Measurements from ENCODE around the gene RTBDN. TPM values are rescaled to one million over a fixed set of nuclear protein-coding genes. Genes with fewer than 3 reads are reported as not detected.
A peak's percentile ranks its signal among the peaks of the same experiment; 100 is the strongest.
"Not testable (repeated sequence)": the region's sequence is repeated elsewhere in the genome, so short reads cannot be mapped to it uniquely, and the experiment has no call there.

Gene RTBDN
- total RNA-seq, 2 experiments from 2014 or later, result not detected

DNA sequence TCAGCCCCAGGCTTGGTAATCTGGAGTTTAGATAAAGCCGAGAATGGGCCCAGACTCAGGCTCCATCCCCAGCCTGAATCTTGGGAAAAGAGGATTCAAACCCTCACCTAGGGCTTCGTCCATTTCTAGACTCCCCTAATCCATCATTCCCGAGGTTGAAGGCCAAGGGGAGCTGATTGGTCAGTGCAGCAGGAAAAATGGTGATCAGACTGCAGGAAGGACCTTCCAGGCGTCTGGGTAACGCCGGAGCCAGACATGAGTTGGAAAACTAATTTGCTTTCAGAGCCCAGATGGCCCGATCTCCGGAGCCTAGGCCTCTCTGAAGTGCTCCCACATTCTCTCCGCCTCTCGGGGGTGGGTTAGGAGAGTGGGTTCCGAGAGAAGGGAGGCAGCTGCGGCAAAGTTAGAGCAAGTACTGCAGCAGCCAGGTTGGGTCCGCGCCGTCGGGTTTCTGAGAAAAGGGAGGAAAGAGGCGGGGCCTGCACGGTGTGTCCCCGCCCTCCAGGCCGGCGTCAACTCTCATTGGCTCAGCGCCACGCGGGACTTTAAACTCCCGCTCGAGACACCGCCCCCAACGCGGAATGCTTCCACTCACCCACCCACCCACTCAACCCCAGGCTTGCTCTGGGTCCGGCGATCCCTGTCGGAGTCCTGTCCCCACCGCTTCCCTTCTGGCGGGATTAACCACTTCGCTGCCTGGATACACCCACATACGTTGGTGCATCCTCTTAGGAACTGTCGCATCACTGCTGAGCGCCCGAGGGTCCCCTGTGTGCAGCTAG lies 788 bp upstream of the RTBDN start:
- peak; percentile 21 for DNase-seq
- intact Hi-C loops (cut with micrococcal nuclease), result no loop called here
- Mint-ChIP-seq H3K4me1 (ENCODE audit: low read depth) (peaks cover 27% of the 10 kb centered on the region), H3K9me3 (no peaks in the 10 kb centered on the region), H3K27ac (no peak overlapping the region), H3K4me3 (no peak overlapping the region), H3K36me3 (ENCODE audit: low read depth) (no peaks in the 10 kb centered on the region), H3K27me3 (ENCODE audit: low read depth) (peaks cover 69% of the 10 kb centered on the region)
- CTCF ChIA-PET, result interaction anchor here (1.2 to 2.0 kb wide), 3 partner anchors 12 to 75 kb away, joined by 4 to 5 read pairs (median 4); no protein-coding TSS in a partner anchor

DNA sequence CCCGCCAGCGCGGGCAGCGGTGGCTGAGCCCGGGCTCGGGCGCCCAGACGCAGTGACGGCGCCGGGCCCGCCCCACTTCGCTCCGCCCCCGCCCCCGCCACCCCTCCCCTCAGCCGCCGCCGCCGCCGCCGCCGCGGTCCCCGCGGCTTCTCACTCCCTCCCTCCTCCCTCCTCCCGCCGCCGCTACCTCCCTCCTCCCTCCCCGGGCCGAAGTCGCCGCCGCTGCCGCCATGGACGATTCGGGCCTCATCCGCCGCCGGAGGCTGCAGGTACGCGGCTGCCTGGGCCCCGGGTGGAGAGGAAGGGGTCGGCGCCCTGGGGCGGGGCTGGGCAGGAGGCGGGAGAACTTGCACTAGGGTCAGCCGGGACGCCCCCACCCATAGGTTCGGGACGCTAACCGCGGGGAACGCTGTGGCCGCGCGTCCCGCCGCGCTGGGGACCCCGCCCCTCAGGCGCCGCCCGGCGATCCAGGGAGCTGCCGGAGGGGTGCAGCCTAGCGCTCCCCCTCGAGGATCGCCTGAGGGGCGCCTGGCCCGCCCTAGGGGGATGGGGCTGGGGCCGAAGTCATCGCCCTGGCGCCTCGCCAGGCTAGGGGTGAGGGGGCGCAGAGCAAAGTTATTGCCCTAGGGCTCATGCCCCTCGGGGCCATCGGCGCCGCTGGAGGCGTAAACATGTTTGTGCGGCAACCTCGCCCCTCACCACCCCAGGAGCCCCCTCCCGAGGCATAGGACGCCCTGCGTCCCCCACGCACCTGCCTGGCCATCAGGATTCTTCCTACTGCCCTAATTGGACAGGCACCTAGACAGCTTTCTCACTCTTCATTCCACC lies 427 bp downstream of the RTBDN start:
- no peak overlapping the region for H3K27ac Mint-ChIP-seq
- peak; percentile 43 for DNase-seq
- intact Hi-C loops (cut with micrococcal nuclease), result no loop called here
- no peak overlapping the region for H3K4me3 Mint-ChIP-seq
- no peaks in the 10 kb centered on the region for H3K9me3 Mint-ChIP-seq
- peaks cover 19% of the 10 kb centered on the region for H3K4me1 Mint-ChIP-seq (ENCODE audit: low read depth)
- no peaks in the 10 kb centered on the region for H3K36me3 Mint-ChIP-seq (ENCODE audit: low read depth)
- CTCF ChIA-PET, result interaction anchor here (1.2 to 2.0 kb wide), 3 partner anchors 13 to 73 kb away, joined by 4 to 5 read pairs (median 4); no protein-coding TSS in a partner anchor
- peaks cover 68% of the 10 kb centered on the region for H3K27me3 Mint-ChIP-seq (ENCODE audit: low read depth)

DNA sequence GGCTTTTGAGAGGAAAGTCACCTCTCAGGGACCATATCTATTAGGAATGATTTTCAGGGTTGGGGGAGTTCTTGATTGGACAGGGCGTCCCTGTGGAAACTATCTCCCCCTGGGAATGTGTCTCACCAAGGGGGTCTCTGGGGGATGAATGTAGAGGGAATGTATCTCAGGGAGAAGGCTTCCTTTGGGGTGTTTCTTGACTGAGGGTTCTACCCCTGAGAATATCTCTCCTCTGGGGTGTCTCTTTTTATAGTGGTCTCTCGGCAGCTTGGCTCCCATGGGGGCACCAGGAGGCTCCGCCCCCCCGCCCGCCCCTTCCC lies 1.0 kb downstream of the RTBDN start:
- H3K9me3 Mint-ChIP-seq, result no peaks in the 10 kb centered on the region
- H3K4me3 Mint-ChIP-seq, result no peak overlapping the region
- peaks cover 19% of the 10 kb centered on the region for H3K4me1 Mint-ChIP-seq (ENCODE audit: low read depth)
- H3K27ac Mint-ChIP-seq, result no peak overlapping the region
- intact Hi-C loops (cut with micrococcal nuclease), result no loop called here
- no peak for DNase-seq
- CTCF ChIA-PET, result interaction anchor here (1.6 to 2.0 kb wide), 2 partner anchors 14 to 37 kb away, joined by 4 to 5 read pairs; no protein-coding TSS in a partner anchor
- H3K36me3 Mint-ChIP-seq (ENCODE audit: low read depth), result no peaks in the 10 kb centered on the region
- H3K27me3 Mint-ChIP-seq (ENCODE audit: low read depth), result peaks cover 71% of the 10 kb centered on the region

DNA sequence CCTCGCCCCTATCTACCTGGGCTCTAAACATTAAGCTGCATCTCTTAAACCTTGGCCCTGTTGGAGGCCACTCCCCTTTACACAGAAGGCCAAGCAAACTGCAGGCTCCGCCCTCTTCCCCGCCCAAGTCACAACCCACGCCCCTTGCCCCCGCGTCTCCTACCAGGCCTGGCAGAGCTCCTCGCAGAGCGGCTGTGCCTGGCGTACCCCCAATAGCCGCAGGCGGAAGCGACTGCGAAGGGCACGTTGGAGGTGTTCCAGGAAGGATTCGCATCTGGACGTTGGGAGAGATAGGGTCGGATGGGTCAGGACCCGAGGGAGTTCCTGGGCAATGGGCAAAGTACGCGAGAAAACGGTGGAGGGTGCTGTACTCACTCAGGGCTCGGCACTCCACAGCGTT lies 5.9 kb downstream of the RTBDN start:
- peak; percentile 28 for DNase-seq
- no peak overlapping the region for H3K27ac Mint-ChIP-seq
- H3K27me3 Mint-ChIP-seq (ENCODE audit: low read depth), result peaks cover 61% of the 10 kb centered on the region
- intact Hi-C loops (cut with micrococcal nuclease), result no loop called here
- peaks cover 14% of the 10 kb centered on the region for H3K4me1 Mint-ChIP-seq (ENCODE audit: low read depth)
- no peaks in the 10 kb centered on the region for H3K36me3 Mint-ChIP-seq (ENCODE audit: low read depth)
- H3K9me3 Mint-ChIP-seq, result no peaks in the 10 kb centered on the region
- CTCF ChIA-PET, result interaction anchor here (0.9 to 1.4 kb wide), 4 partner anchors 10 to 68 kb away, joined by 3 to 6 read pairs (median 3); no protein-coding TSS in a partner anchor
- H3K4me3 Mint-ChIP-seq, result no peak overlapping the region

- Mint-ChIP-seq H3K9me3 (peaks cover 6% of the 10 kb centered on the region), H3K27me3 (ENCODE audit: low read depth) (peaks cover 40% of the 10 kb centered on the region), H3K4me1 (ENCODE audit: low read depth) (peaks cover 7% of the 10 kb centered on the region), H3K27ac (no peak overlapping the region), H3K4me3 (no peak overlapping the region), H3K36me3 (ENCODE audit: low read depth) (peaks cover 3% of the 10 kb centered on the region)
- intact Hi-C loops (cut with micrococcal nuclease), result no loop called here
- peak; percentile 41 for DNase-seq
- CTCF ChIA-PET, result interaction anchor here (0.5 to 2.2 kb wide), 9 partner anchors 10 to 267 kb away, joined by 3 to 10 read pairs (median 4); no protein-coding TSS in a partner anchor
Measured at GRCh38 chr19:12825254-12826131, 8.9 kb downstream of the RTBDN start.

DNA sequence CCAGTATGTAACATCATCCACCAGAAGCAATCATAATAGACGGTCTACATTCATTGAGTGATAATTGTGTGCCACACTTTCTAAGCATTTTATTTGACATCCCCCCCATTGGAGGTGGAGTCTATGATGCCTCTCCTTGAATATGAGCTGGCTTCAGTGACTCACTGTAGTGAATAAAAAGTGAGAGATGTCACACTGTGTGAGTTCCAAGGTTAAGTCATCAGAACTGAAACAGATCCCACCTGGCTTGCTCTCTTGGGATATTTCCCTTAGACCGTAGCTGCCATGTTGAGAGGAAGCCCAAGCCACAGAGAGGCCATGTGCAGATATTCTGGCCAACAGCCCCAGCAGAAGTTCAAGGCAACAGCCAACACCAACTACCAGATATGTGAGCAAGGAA lies 12.6 kb downstream of the RTBDN start:
- CTCF ChIA-PET, result interaction anchor here (1.4 kb wide), 1 partner anchor 25 kb away, joined by 3 read pairs; no protein-coding TSS in a partner anchor
- peaks cover 6% of the 10 kb centered on the region for H3K9me3 Mint-ChIP-seq
- H3K4me1 Mint-ChIP-seq (ENCODE audit: low read depth), result peaks cover 7% of the 10 kb centered on the region
- H3K4me3 Mint-ChIP-seq, result no peak overlapping the region
- H3K27ac Mint-ChIP-seq, result no peak overlapping the region
- H3K27me3 Mint-ChIP-seq (ENCODE audit: low read depth), result peaks cover 18% of the 10 kb centered on the region
- peaks cover 6% of the 10 kb centered on the region for H3K36me3 Mint-ChIP-seq (ENCODE audit: low read depth)
- intact Hi-C loops (cut with micrococcal nuclease), result no loop called here
- DNase-seq, result no peak

GRCh38 chr19:12817810-12818209 lies 16.6 kb downstream of the RTBDN start:
- CTCF ChIA-PET, result interaction anchor here (0.6 to 2.5 kb wide), 3 partner anchors 29 to 60 kb away, joined by 3 to 8 read pairs (median 3); no protein-coding TSS in a partner anchor
- DNase-seq; H3K4me1 Mint-ChIP-seq (ENCODE audit: low read depth); H3K4me3 Mint-ChIP-seq; H3K27me3 Mint-ChIP-seq (ENCODE audit: low read depth); H3K27ac Mint-ChIP-seq; H3K9me3 Mint-ChIP-seq; intact Hi-C loops (cut with micrococcal nuclease): not testable (repeated sequence)
- H3K36me3 Mint-ChIP-seq (ENCODE audit: low read depth), result peaks cover 20% of the 10 kb centered on the region

DNA sequence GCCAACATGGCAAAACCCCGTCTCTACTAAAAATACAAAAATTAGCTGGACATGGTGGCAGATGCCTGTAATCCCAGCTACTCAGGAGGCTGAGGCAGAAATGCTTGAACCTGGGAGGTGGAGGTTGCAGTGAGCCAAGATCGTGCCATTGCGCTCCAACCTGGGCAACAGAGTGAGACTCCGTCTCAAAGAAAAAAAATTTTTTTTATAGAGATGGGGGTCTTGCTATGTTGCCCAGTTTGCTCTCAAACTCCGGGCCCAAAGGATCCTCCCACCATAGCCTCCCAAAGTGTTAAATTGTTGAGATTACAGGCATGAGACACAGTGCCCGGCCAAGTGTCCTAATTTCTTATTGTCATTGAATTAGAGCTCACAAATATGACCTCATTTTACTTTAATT lies 17.2 kb downstream of the RTBDN start:
- H3K9me3 Mint-ChIP-seq; intact Hi-C loops (cut with micrococcal nuclease); DNase-seq; H3K27ac Mint-ChIP-seq; H3K4me1 Mint-ChIP-seq (ENCODE audit: low read depth); H3K27me3 Mint-ChIP-seq (ENCODE audit: low read depth); H3K4me3 Mint-ChIP-seq: not testable (repeated sequence)
- H3K36me3 Mint-ChIP-seq (ENCODE audit: low read depth), result peaks cover 25% of the 10 kb centered on the region
- CTCF ChIA-PET, result interaction anchor here (1.2 to 2.5 kb wide), 3 partner anchors 30 to 59 kb away, joined by 3 to 8 read pairs (median 4); no protein-coding TSS in a partner anchor

- H3K9me3 Mint-ChIP-seq, result no peaks in the 10 kb centered on the region
- intact Hi-C loops (cut with micrococcal nuclease), result no loop called here
- H3K4me3 Mint-ChIP-seq, result no peak overlapping the region
- H3K27ac Mint-ChIP-seq, result no peak overlapping the region
- DNase-seq, result no peak
- H3K4me1 Mint-ChIP-seq (ENCODE audit: low read depth), result no peaks in the 10 kb centered on the region
- peaks cover 23% of the 10 kb centered on the region for H3K36me3 Mint-ChIP-seq (ENCODE audit: low read depth)
- CTCF ChIA-PET, result interaction anchor here (0.6 kb wide), 1 partner anchor 65 kb away, joined by 6 read pairs; no protein-coding TSS in a partner anchor
- no peaks in the 10 kb centered on the region for H3K27me3 Mint-ChIP-seq (ENCODE audit: low read depth)
Measured at GRCh38 chr19:12815088-12815487, 19.3 kb downstream of the RTBDN start.

DNA sequence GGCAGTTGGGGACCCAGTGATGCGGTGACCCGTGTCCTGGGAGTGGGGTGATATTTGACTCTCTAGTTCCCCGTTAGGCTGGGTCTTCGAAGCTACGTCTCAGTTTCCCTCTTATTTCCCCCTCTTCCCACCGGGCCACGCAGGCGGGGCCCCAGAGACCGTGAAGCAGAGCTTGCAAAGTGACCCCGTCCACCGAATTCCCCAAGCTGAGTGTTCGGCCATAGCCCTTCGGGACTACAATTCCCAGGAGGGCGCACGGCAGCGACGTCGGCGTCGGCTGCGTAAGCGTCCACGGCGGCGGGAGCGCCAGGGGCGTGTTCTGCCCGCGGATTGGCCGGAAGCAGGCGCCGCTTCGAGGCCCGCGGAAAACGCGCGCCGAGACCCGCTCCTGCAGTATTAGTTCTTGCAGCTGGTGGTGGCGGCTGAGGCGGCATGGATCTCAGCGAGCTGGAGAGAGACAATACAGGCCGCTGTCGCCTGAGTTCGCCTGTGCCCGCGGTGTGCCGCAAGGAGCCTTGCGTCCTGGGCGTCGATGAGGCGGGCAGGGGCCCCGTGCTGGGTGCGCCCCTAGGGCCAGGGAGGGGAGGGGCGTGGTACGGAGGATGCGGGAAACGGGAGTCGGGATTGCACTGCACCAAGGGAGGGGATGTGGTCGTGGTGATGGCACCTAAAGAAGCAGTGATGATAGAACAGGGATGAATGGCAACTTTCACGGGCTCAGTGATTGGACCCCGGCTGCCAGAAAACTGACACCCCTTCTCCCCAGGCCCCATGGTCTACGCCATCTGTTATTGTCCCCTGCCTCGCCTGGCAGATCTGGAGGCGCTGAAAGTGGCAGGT lies 27.9 kb downstream of the RTBDN start, which contains the start of gene RNASEH2A:
Gene RNASEH2A (plus strand): TSS at position 343 of the 840 bp plus-strand sequence. CDS start 90 bp downstream, at position 433.
- CTCF ChIA-PET, result interaction anchor here (2.2 to 2.3 kb wide), 3 partner anchors 10 to 47 kb away, joined by 6 to 11 read pairs (median 6); no protein-coding TSS in a partner anchor
- intact Hi-C loops (cut with micrococcal nuclease), result loop anchor here (1.0 kb wide), 1 partner anchor 79 kb away; no protein-coding TSS in a partner anchor
- DNase-seq, result peak; percentile 92

GRCh38 chr19:12804051-12804450 lies 30.3 kb downstream of the RTBDN start:
- CTCF ChIA-PET, result interaction anchor here (9.9 to 13.8 kb wide), 2 partner anchors 28 to 41 kb away, joined by 303 to 341 read pairs; partner anchors contain the start of gene HOOK2
- no peak for DNase-seq
- Mint-ChIP-seq H3K9me3 (no peaks in the 10 kb centered on the region), H3K27me3 (ENCODE audit: low read depth) (no peaks in the 10 kb centered on the region), H3K4me3 (no peak overlapping the region), H3K36me3 (ENCODE audit: low read depth) (peaks cover 21% of the 10 kb centered on the region), H3K27ac (no peak overlapping the region), H3K4me1 (ENCODE audit: low read depth) (peaks cover 38% of the 10 kb centered on the region)
- intact Hi-C loops (cut with micrococcal nuclease), result no loop called here

More for the DNA sequence above, 27.9 kb downstream of the RTBDN start, which contains the start of gene RNASEH2A:
- H3K36me3 Mint-ChIP-seq (ENCODE audit: low read depth), result peaks cover 21% of the 10 kb centered on the region
- H3K9me3 Mint-ChIP-seq, result no peaks in the 10 kb centered on the region
- H3K4me1 Mint-ChIP-seq (ENCODE audit: low read depth), result peaks cover 22% of the 10 kb centered on the region
- H3K27me3 Mint-ChIP-seq (ENCODE audit: low read depth), result no peaks in the 10 kb centered on the region
- peak within 1 kb of the TSS; percentile 96 for H3K4me3 Mint-ChIP-seq
- H3K27ac Mint-ChIP-seq, result peak within 1 kb of the TSS; percentile 85
